DOHH2 (cell line): ENCODE results near the gene MIB2.
"Not testable (repeated sequence)": the region's sequence is repeated elsewhere in the genome, so short reads cannot be mapped to it uniquely, and the experiment has no call there.

Source experiments
- H3F3A ChIP-seq: fragments of 200-600 bp; sonication (generic), shearing (Covaris generic); 2 replicates; pipeline ENCODE4 v1.6.0; 2016; ENCODE audit warnings: antibody characterized with exemption, mild to moderate bottlenecking; ENCODE audit not compliant: control insufficient read depth, insufficient read depth
- H3K27ac ChIP-seq: fragments of 200-600 bp; sonication (generic); 2 replicates; pipeline ENCODE4 v1.5.1; 2014; ENCODE audit warnings: low read depth, mild to moderate bottlenecking, low read length, moderate library complexity
- H3K27me3 ChIP-seq: fragments of 200-600 bp; sonication (generic); 2 replicates; pipeline ENCODE4 v1.6.1; 2014; ENCODE audit warnings: mild to moderate bottlenecking, low read length, mixed read lengths; ENCODE audit not compliant: control insufficient read depth
- H3K36me3 ChIP-seq: fragments of 200-600 bp; sonication (generic); 2 replicates; pipeline ENCODE4 v1.6.1; 2014; ENCODE audit warnings: mild to moderate bottlenecking, low read length, moderate library complexity, mixed read lengths; ENCODE audit not compliant: control insufficient read depth
- H3K4me1 ChIP-seq: fragments of 200-600 bp; sonication (generic); 2 replicates; pipeline ENCODE4 v1.6.1; 2014; ENCODE audit warnings: mild to moderate bottlenecking, low read length, mixed read lengths; ENCODE audit not compliant: control insufficient read depth
- H3K4me2 ChIP-seq: fragments of 200-600 bp; sonication (generic); 2 replicates; pipeline ENCODE4 v1.6.0; 2014; ENCODE audit warnings: mild to moderate bottlenecking, low read length, moderate library complexity
- H3K4me3 ChIP-seq: fragments of 200-600 bp; sonication (generic); 2 replicates; pipeline ENCODE4 v1.5.1; 2014; ENCODE audit warnings: mild to moderate bottlenecking, low read length, mixed read lengths
- H3K79me2 ChIP-seq: fragments of 200-600 bp; sonication (generic); 2 replicates; pipeline ENCODE4 v1.6.1; 2014; ENCODE audit warnings: mild to moderate bottlenecking, low read length, mixed read lengths; ENCODE audit not compliant: control insufficient read depth
- H3K9me2 ChIP-seq: fragments of 200-600 bp; sonication (generic); replicated peaks from 2 replicates; pipeline ENCODE4 v1.6.1; 2014; ENCODE audit warnings: mild to moderate bottlenecking, low read length, mixed read lengths; ENCODE audit not compliant: control insufficient read depth
- H3K9me3 ChIP-seq: fragments of 200-600 bp; sonication (generic); 2 replicates; pipeline ENCODE4 v1.6.1; 2014; ENCODE audit warnings: antibody characterized with exemption, low read length, mixed read lengths; ENCODE audit not compliant: control insufficient read depth, insufficient read depth
- H4K20me1 ChIP-seq: fragments of 200-600 bp; sonication (generic); 2 replicates; pipeline ENCODE4 v1.6.0; 2014; ENCODE audit warnings: low read depth, mild to moderate bottlenecking, antibody characterized with exemption, low read length, moderate library complexity; ENCODE audit not compliant: control insufficient read depth, insufficient read depth
- TF ChIP-seq, protein P1 (sequence below): fragments of 200-600 bp; sonication (generic); IDR thresholded peaks from one replicate; pipeline ENCODE4 v1.5.1; 2014; ENCODE audit warnings: antibody characterized with exemption, mild to moderate bottlenecking, low read depth, low read length; ENCODE audit not compliant: poor library complexity, severe bottlenecking

MIB2 gene

DNA sequence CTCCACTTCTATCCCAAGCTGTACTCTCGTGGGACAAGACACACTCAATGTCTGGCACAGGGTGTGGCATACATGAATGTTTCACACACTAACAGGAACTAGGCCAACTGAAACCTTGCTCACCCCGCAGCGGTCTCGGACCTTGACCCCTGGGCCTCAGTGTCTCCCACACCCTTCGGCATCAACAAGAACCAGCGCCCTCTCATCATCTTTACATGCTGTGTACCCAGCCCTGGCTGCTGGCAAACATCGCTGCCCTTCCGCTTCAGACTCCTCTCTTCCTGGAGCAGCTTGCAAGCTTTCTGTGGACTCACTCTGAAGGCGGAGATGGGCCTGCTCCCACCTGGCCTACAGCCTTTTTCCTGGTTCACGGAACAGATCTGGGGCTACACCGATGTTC is 33.0 kb downstream of the MIB2 start:
- not testable (repeated sequence) for H4K20me1 ChIP-seq, H3K27me3 ChIP-seq, H3K4me3 ChIP-seq, H3K79me2 ChIP-seq, H3K27ac ChIP-seq, H3K4me2 ChIP-seq, H3F3A ChIP-seq, H3K9me2 ChIP-seq, H3K4me1 ChIP-seq, H3K9me3 ChIP-seq
- peaks cover 57% of the 10 kb centered on the region for H3K36me3 ChIP-seq

DNA sequence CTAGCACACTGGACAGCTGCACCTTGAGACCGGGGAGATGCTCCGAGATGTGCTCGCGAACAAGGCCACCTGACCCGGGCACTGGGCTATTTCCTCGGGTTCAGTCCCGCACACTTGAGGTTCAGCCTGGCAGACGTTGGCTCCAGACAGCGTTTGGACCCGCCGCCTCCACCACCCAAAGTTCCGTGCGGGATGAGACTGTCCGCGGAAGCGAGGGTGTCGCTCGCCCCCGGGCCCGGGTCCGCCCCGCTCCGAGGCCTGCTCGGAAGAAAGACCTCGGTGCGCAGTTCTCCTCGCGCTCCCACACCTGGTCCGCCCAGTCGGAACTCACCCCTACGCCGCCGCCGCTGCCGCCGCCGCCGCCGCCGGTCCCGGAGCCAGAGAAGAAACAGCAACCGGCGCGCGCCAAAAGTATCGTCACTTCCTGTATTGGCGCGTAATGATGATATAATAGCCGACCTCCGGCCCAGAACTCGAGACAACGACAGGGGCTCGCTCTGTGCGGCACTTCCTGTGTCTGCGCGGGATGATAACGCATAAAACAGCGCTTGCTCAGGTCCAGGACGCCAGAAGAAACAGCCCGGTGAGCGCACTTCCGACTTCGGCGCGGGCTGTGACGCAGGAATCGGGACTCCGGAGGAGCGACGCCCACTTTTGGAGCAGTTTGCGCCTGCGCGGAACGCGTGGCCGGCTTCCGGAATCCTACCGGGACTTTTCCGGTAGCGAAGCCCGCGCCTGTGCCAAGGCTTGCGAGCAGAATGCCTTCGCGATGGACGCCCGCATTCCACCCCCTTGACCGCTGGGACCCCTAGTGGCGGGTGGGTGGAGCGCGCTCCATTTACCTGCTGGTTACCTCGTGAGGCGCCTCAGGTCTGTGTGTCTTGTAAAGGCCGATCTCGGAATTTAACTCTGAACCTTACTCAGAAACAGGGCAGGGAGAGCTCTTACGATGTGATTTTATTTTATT is 43.6 kb downstream of the MIB2 start, which contains the start of gene CDK11B:
Gene CDK11B, minus strand, starts transcription at position 422 of the 967 bp plus-strand sequence. CDS start 1,519 bp downstream, outside the sequence.
- not testable (repeated sequence) for H3K9me2 ChIP-seq, H3K4me1 ChIP-seq, H3F3A ChIP-seq, H3K9me3 ChIP-seq, H4K20me1 ChIP-seq, H3K27me3 ChIP-seq
- peaks cover 36% of the 10 kb centered on the region for H3K36me3 ChIP-seq
- H3K4me2 ChIP-seq, result peak within 1 kb of the TSS; percentile 65
- peaks cover 40% of the 10 kb centered on the region for H3K79me2 ChIP-seq
- peak within 1 kb of the TSS; percentile 94 for H3K27ac ChIP-seq
- peak within 1 kb of the TSS; percentile 97 for H3K4me3 ChIP-seq
- TF ChIP-seq, protein P1, sequence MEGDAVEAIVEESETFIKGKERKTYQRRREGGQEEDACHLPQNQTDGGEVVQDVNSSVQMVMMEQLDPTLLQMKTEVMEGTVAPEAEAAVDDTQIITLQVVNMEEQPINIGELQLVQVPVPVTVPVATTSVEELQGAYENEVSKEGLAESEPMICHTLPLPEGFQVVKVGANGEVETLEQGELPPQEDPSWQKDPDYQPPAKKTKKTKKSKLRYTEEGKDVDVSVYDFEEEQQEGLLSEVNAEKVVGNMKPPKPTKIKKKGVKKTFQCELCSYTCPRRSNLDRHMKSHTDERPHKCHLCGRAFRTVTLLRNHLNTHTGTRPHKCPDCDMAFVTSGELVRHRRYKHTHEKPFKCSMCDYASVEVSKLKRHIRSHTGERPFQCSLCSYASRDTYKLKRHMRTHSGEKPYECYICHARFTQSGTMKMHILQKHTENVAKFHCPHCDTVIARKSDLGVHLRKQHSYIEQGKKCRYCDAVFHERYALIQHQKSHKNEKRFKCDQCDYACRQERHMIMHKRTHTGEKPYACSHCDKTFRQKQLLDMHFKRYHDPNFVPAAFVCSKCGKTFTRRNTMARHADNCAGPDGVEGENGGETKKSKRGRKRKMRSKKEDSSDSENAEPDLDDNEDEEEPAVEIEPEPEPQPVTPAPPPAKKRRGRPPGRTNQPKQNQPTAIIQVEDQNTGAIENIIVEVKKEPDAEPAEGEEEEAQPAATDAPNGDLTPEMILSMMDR, result peak; percentile 31

DNA sequence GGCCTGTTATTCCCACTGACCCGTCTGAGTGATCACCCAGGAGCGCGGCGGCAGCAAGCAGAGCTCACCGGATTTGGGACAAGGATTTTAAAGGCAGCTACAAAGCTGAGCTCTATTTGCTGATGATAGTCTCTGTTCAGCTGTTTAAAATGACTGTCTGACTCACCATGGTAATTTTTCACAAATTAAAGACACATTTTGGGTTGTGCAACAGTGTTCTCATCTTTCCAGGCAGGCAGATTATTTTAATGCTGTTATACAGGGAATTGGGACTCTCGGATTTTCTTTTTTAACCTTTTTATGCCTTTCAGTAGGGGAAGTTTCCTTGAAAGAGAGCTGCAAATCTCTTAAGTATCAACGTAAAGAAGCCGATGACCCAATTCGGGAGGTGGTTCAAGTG is 47.1 kb downstream of the MIB2 start:
- H3K27me3 ChIP-seq, H3K4me1 ChIP-seq, H3K27ac ChIP-seq, H3K4me2 ChIP-seq, H3K9me3 ChIP-seq, H3K4me3 ChIP-seq, H3F3A ChIP-seq, H3K9me2 ChIP-seq, H4K20me1 ChIP-seq: not testable (repeated sequence)
- peaks cover 23% of the 10 kb centered on the region for H3K36me3 ChIP-seq
- H3K79me2 ChIP-seq, result peaks cover 14% of the 10 kb centered on the region

DNA sequence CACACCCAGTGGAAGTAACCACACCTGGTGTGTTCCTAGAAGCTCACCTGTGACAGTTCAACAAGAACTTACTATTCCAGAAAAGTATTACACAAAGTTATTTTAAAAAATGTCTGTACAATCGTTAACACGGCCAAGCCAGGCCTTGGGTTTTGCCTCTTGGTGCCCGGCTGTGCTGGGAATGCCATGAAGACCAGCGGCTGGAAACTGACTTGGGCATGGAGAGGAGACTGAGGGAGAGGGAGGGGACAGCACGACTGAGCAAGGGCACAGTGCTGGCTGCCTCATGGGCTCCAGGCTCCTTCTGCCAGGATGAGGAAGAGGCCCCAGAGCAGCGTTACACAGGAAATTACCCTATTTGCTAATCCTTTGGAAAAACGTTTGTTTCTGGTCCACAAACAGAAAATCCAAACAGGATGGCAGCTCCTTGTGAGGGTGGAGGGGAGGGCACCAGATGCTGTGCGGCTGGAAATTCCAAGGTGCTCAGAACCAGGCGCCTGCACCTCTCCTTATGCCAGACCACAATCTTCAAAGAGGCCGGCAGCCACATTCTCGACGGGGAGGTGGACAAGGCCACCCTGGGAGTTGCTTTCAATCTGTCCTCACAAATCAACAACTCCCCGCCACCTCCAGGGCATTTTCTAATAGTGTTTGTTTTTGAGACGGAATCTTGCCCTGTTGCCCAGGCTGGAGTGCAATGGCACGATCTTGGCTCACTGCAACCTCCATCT is 47.7 kb downstream of the MIB2 start:
- not testable (repeated sequence) for H4K20me1 ChIP-seq, H3K9me3 ChIP-seq, H3K4me3 ChIP-seq, H3K4me2 ChIP-seq, H3K4me1 ChIP-seq, H3K79me2 ChIP-seq, H3K27me3 ChIP-seq, H3K9me2 ChIP-seq, H3K27ac ChIP-seq, H3F3A ChIP-seq
- peaks cover 23% of the 10 kb centered on the region for H3K36me3 ChIP-seq

DNA sequence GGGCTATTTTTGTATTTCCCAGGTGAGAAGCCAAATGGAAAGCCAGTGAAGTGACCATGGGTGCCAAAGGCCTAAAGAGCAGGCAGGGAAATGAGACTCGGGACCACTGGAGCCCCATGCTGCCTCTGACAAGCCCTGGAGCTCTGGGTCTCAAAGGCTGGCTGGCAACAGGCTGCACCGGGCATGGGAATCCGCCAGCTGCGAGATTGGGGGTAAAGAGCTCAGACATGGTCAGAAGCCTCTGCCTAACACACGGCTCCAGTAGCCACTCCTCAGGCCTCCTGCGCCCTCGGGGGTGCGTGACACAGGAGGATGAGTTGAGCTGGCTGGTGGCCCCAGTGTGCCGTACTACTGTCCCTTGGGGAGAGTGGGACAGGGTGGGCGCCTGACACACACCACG is 49.0 kb downstream of the MIB2 start:
- not testable (repeated sequence) for H3K27ac ChIP-seq, H3K4me1 ChIP-seq, H3K9me2 ChIP-seq, H3K4me3 ChIP-seq, H4K20me1 ChIP-seq, H3F3A ChIP-seq, H3K9me3 ChIP-seq, H3K27me3 ChIP-seq, H3K79me2 ChIP-seq, H3K4me2 ChIP-seq
- peaks cover 23% of the 10 kb centered on the region for H3K36me3 ChIP-seq
